WTC11 (cell line): ENCODE data around the gene NGF. TPM values are rescaled to one million over a fixed set of nuclear protein-coding genes. Genes with fewer than 3 reads are reported as not detected.

ENCODE experiments used
- ATAC-seq: fragments of 200-7000 bp; cut with Tn5 transposase; 2 replicates; pipeline ENCODE4 v1.10.0; 2021; ENCODE audit warnings: mild to moderate bottlenecking, moderate library complexity
- CTCF ChIA-PET: fragments of 300-600 bp; sonication (Branson Sonifier 250); formaldehyde crosslinking; loops from one replicate; lab custom pipeline; 2021; ENCODE audit warnings: antibody characterized with exemption; lab: Charles Lee
- POLR2A ChIA-PET: fragments of 350-600 bp; sonication (Branson Sonifier 250); formaldehyde crosslinking; loops from one replicate; lab custom pipeline; 2021; ENCODE audit warnings: antibody characterized with exemption; lab: Charles Lee
- DNase-seq: peaks from one replicate; pipeline ENCODE4 v3.0.0; 2021; ENCODE audit warnings: low spot score
- H3K27ac Mint-ChIP-seq: 2 replicates; pipeline ENCODE4 v1.8.0; 2021; ENCODE audit warnings: mixed read lengths
- H3K27me3 Mint-ChIP-seq: 2 replicates; pipeline ENCODE4 v1.8.0; 2021; ENCODE audit warnings: low read depth, mild to moderate bottlenecking, moderate library complexity, mixed read lengths
- H3K36me3 Mint-ChIP-seq: 2 replicates; pipeline ENCODE4 v1.8.0; 2021; ENCODE audit warnings: mixed read lengths
- H3K4me1 Mint-ChIP-seq: 2 replicates; pipeline ENCODE4 v1.8.0; 2022; ENCODE audit warnings: mixed read lengths
- H3K4me3 Mint-ChIP-seq: 2 replicates; pipeline ENCODE4 v1.8.0; 2021; ENCODE audit warnings: mild to moderate bottlenecking, moderate library complexity, mixed read lengths
- H3K9me3 Mint-ChIP-seq: 2 replicates; pipeline ENCODE4 v1.8.0; 2021; ENCODE audit warnings: mixed read lengths
- CDX4 ChIP-seq: fragments of 250-450 bp; sonication (Bioruptor Pico); IDR thresholded peaks from 2 replicates; pipeline ENCODE4 v1.9.0; 2021; ENCODE audit warnings: moderate library complexity, mild to moderate bottlenecking, inconsistent platforms, borderline replicate concordance
- CREB1 ChIP-seq: sonication (generic); formaldehyde crosslinking; IDR thresholded peaks from 2 replicates; pipeline ENCODE4 v1.8.0; 2023; ENCODE audit warnings: mild to moderate bottlenecking, missing genetic modification reagents
- CTCF ChIP-seq: fragments of 200-600 bp; IDR thresholded peaks from 2 replicates; pipeline ENCODE4 v1.8.0; 2022; ENCODE audit warnings: antibody characterized with exemption
- E2F5 ChIP-seq: sonication (generic); formaldehyde crosslinking; IDR thresholded peaks from 2 replicates; pipeline ENCODE4 v1.8.1; 2022; ENCODE audit warnings: mild to moderate bottlenecking, moderate library complexity, missing genetic modification reagents
- ERG ChIP-seq: fragments of 250-450 bp; sonication (Bioruptor Pico); IDR thresholded peaks from 2 replicates; pipeline ENCODE4 v1.8.0; 2021; ENCODE audit warnings: mild to moderate bottlenecking
- ESRRA ChIP-seq: sonication (generic); formaldehyde crosslinking; IDR thresholded peaks from 2 replicates; pipeline ENCODE4 v1.8.1; 2022; ENCODE audit warnings: mild to moderate bottlenecking, missing genetic modification reagents, borderline replicate concordance
- HMGXB4 ChIP-seq: sonication (generic); formaldehyde crosslinking; IDR thresholded peaks from 2 replicates; pipeline ENCODE4 v1.8.1; 2023; ENCODE audit warnings: mild to moderate bottlenecking, moderate library complexity, missing genetic modification reagents
- IRF1 ChIP-seq: sonication (generic); formaldehyde crosslinking; IDR thresholded peaks from 2 replicates; pipeline ENCODE4 v1.8.0; 2023; ENCODE audit warnings: missing genetic modification reagents
- IRF2 ChIP-seq: sonication (generic); formaldehyde crosslinking; IDR thresholded peaks from 2 replicates; pipeline ENCODE4 v1.8.0; 2022; ENCODE audit warnings: low read depth, missing genetic modification reagents, borderline replicate concordance
- JAZF1 ChIP-seq: fragments of 250-450 bp; sonication (Bioruptor Pico); IDR thresholded peaks from 2 replicates; pipeline ENCODE4 v1.9.0; 2021; ENCODE audit warnings: moderate library complexity, mild to moderate bottlenecking, inconsistent platforms
- JUN ChIP-seq: sonication (generic); formaldehyde crosslinking; IDR thresholded peaks from 2 replicates; pipeline ENCODE4 v1.8.0; 2023; ENCODE audit warnings: mild to moderate bottlenecking, missing genetic modification reagents
- KAT7 ChIP-seq: sonication (generic); formaldehyde crosslinking; IDR thresholded peaks from 2 replicates; pipeline ENCODE4 v1.8.1; 2023; ENCODE audit warnings: missing genetic modification reagents, mild to moderate bottlenecking, borderline replicate concordance
- MXD4 ChIP-seq: fragments of 250-450 bp; sonication (Bioruptor Pico); IDR thresholded peaks from 2 replicates; pipeline ENCODE4 v1.8.0; 2021; ENCODE audit warnings: mild to moderate bottlenecking, moderate library complexity, borderline replicate concordance
- NFATC4 ChIP-seq: fragments of 250-450 bp; sonication (Bioruptor Pico); IDR thresholded peaks from 2 replicates; pipeline ENCODE4 v1.9.0; 2021; ENCODE audit warnings: mild to moderate bottlenecking
- PRRX2 ChIP-seq: fragments of 250-450 bp; sonication (Bioruptor Pico); IDR thresholded peaks from 2 replicates; pipeline ENCODE4 v1.8.0; 2021; ENCODE audit warnings: mild to moderate bottlenecking
- SMAD3 ChIP-seq: sonication (generic); formaldehyde crosslinking; IDR thresholded peaks from 2 replicates; pipeline ENCODE4 v1.8.0; 2022; ENCODE audit warnings: missing genetic modification reagents, mild to moderate bottlenecking, borderline replicate concordance
- SMAD4 ChIP-seq: sonication (generic); formaldehyde crosslinking; IDR thresholded peaks from 2 replicates; pipeline ENCODE4 v1.8.0; 2022; ENCODE audit warnings: mild to moderate bottlenecking, missing genetic modification reagents
- TEAD1 ChIP-seq: sonication (generic); formaldehyde crosslinking; IDR thresholded peaks from 2 replicates; pipeline ENCODE4 v1.8.0; 2022; ENCODE audit warnings: mild to moderate bottlenecking, missing genetic modification reagents
- TEAD4 ChIP-seq: sonication (generic); formaldehyde crosslinking; IDR thresholded peaks from 2 replicates; pipeline ENCODE4 v1.8.0; 2022; ENCODE audit warnings: mild to moderate bottlenecking, missing genetic modification reagents
- ZBTB43 ChIP-seq: sonication (generic); formaldehyde crosslinking; IDR thresholded peaks from 2 replicates; pipeline ENCODE4 v1.8.1; 2023; ENCODE audit warnings: mild to moderate bottlenecking, missing genetic modification reagents
- ZNF219 ChIP-seq: sonication (generic); formaldehyde crosslinking; IDR thresholded peaks from 2 replicates; pipeline ENCODE4 v1.8.0; 2023; ENCODE audit warnings: missing genetic modification reagents, mild to moderate bottlenecking, borderline replicate concordance
- ZNF263 ChIP-seq: sonication (generic); formaldehyde crosslinking; IDR thresholded peaks from 2 replicates; pipeline ENCODE4 v1.8.1; 2022; ENCODE audit warnings: low read depth, mild to moderate bottlenecking, moderate library complexity, missing genetic modification reagents
- ZNF317 ChIP-seq: sonication (generic); formaldehyde crosslinking; IDR thresholded peaks from 2 replicates; pipeline ENCODE4 v1.8.1; 2023; ENCODE audit warnings: low read depth, mild to moderate bottlenecking, moderate library complexity, missing genetic modification reagents, borderline replicate concordance
- ZSCAN18 ChIP-seq: fragments of 250-450 bp; sonication (Bioruptor Pico); IDR thresholded peaks from 2 replicates; pipeline ENCODE4 v2.1.2; 2022; ENCODE audit warnings: mild to moderate bottlenecking, moderate library complexity
- total RNA-seq: library from RNA; stranded (reverse); gene quantifications from 3 replicates; pipeline ENCODE4 v1.2.3, GENCODE V29; 2021

Gene NGF
- total RNA-seq, 1 experiment from 2014 or later: 0.55 TPM

GRCh38 chr1:115377411-115377810 lies 39.4 kb upstream of the NGF start:
- H3K27me3 Mint-ChIP-seq: no peaks in the 10 kb centered on the region
- ChIA-PET POLR2A (interaction anchor here (0.7 kb wide), 1 partner anchor 83 kb away, joined by 3 read pairs; no protein-coding TSS in a partner anchor), CTCF (interaction anchor here (1.0 kb wide), 1 partner anchor 102 kb away, joined by 3 read pairs; no protein-coding TSS in a partner anchor)
- peaks cover 3% of the 10 kb centered on the region; the same call in 1 of the 2 replicates for H3K4me1 Mint-ChIP-seq
- TF ChIP-seq PRRX2 (CRISPR knock-in tag) (no peak), KAT7 (CRISPR knock-in tag) (no peak), NFATC4 (no peak), MXD4 (CRISPR knock-in tag) (no peak), ERG (no peak), ESRRA (no peak), CDX4 (CRISPR knock-in tag) (no peak), CTCF (no peak), CREB1 (CRISPR knock-in tag) (no peak), TEAD4 (no peak), TEAD1 (CRISPR knock-in tag) (no peak), ZBTB43 (no peak), HMGXB4 (CRISPR knock-in tag) (no peak), IRF2 (CRISPR knock-in tag) (no peak), JUN (CRISPR knock-in tag) (no peak), SMAD4 (CRISPR knock-in tag) (no peak), E2F5 (CRISPR knock-in tag) (no peak), ZNF219 (CRISPR knock-in tag) (no peak)
- DNase-seq: no peak
- no peaks in the 10 kb centered on the region for H3K36me3 Mint-ChIP-seq
- ATAC-seq: no peak
- no peak overlapping the region for H3K4me3 Mint-ChIP-seq
- no peaks in the 10 kb centered on the region for H3K9me3 Mint-ChIP-seq
- no peak overlapping the region for H3K27ac Mint-ChIP-seq

- ChIA-PET CTCF (interaction anchor here (1.4 kb wide), 1 partner anchor 99 kb away, joined by 3 read pairs; no protein-coding TSS in a partner anchor), POLR2A (no interaction called here)
- ATAC-seq (no peak), DNase-seq (no peak)
- Mint-ChIP-seq H3K9me3 (no peaks in the 10 kb centered on the region), H3K36me3 (no peaks in the 10 kb centered on the region), H3K4me3 (no peak overlapping the region), H3K27me3 (no peaks in the 10 kb centered on the region), H3K4me1 (peaks cover 3% of the 10 kb centered on the region; the same call in 1 of the 2 replicates), H3K27ac (no peak overlapping the region)
- TF ChIP-seq SMAD3 (CRISPR knock-in tag): no peak
- no peak for TF ChIP-seq IRF1 (CRISPR knock-in tag)
- TF ChIP-seq JAZF1: no peak
- no peak for TF ChIP-seq ZNF317 (CRISPR knock-in tag)
- TF ChIP-seq SMAD4 (CRISPR knock-in tag): no peak
- TF ChIP-seq CTCF: no peak
- TF ChIP-seq ZNF263 (CRISPR knock-in tag): no peak
- no peak for TF ChIP-seq ZSCAN18 (CRISPR knock-in tag)
Observed at GRCh38 chr1:115374598-115374997, 36.5 kb upstream of the NGF start.
